Activated CD8-positive, alpha-beta memory T cell treated with anti-CD3 and anti-CD28 coated beads for 36 hours (primary cell): ENCODE measurements around the gene USP7. TPM values are rescaled to one million over a fixed set of nuclear protein-coding genes. Genes with fewer than 3 reads are reported as not detected.

Source experiments
- CTCF ChIA-PET: fragments of 350-600 bp; sonication (Branson Sonifier 250); formaldehyde crosslinking; loops from one replicate; lab custom pipeline; 2021; ENCODE audit warnings: antibody characterized with exemption; lab: Charles Lee
- POLR2A ChIA-PET: fragments of 350-600 bp; sonication (Branson Sonifier 250); formaldehyde crosslinking; loops from one replicate; lab custom pipeline; 2021; ENCODE audit warnings: antibody characterized with exemption; lab: Charles Lee
- total RNA-seq, 2 experiments: library from RNA; stranded (reverse); gene quantifications; one replicate each; pipeline ENCODE4 v1.2.3, GENCODE V29; 2021

The USP7 gene
- total RNA-seq, 2 experiments from 2014 or later: 192 to 209 TPM

GRCh38 chr16:8958344-8959167 is 5.2 kb downstream of the USP7 start:
- ChIA-PET CTCF (interaction anchor here (0.9 to 1.7 kb wide), 3 partner anchors 11 to 23 kb away, joined by 3 to 7 read pairs (median 3); no protein-coding TSS in a partner anchor), POLR2A (interaction anchor here (0.5 kb wide), 1 partner anchor 87 kb away, joined by 5 read pairs; no protein-coding TSS in a partner anchor)

GRCh38 chr16:8957509-8958157 is 6.1 kb downstream of the USP7 start:
- ChIA-PET POLR2A (interaction anchor here (0.7 kb wide), 1 partner anchor 160 kb away, joined by 5 read pairs; the partner anchor contains the start of gene PMM2), CTCF (interaction anchor here (1.7 kb wide), 1 partner anchor 51 kb away, joined by 7 read pairs; no protein-coding TSS in a partner anchor)

- POLR2A ChIA-PET: no interaction called here
- CTCF ChIA-PET: interaction anchor here (1.7 to 3.2 kb wide), 2 partner anchors 20 to 52 kb away, joined by 7 to 12 read pairs; no protein-coding TSS in a partner anchor
Measured at GRCh38 chr16:8957063-8957397, 6.7 kb downstream of the USP7 start.

GRCh38 chr16:8956265-8957062 is 7.2 kb downstream of the USP7 start:
- ChIA-PET CTCF (interaction anchor here (0.8 to 3.2 kb wide), 3 partner anchors 20 to 136 kb away, joined by 3 to 12 read pairs (median 7); no protein-coding TSS in a partner anchor), POLR2A (interaction anchor here (0.7 kb wide), 1 partner anchor 20 kb away, joined by 3 read pairs; no protein-coding TSS in a partner anchor)

GRCh38 chr16:8955828-8956227 is 7.9 kb downstream of the USP7 start:
- POLR2A ChIA-PET: interaction anchor here (0.7 kb wide), 1 partner anchor 20 kb away, joined by 3 read pairs; no protein-coding TSS in a partner anchor
- CTCF ChIA-PET: interaction anchor here (0.8 to 3.2 kb wide), 3 partner anchors 19 to 137 kb away, joined by 3 to 12 read pairs (median 7); no protein-coding TSS in a partner anchor

GRCh38 chr16:8953064-8953463 is 10.6 kb downstream of the USP7 start:
- ChIA-PET CTCF (interaction anchor here (1.8 kb wide), 1 partner anchor 17 kb away, joined by 5 read pairs; no protein-coding TSS in a partner anchor), POLR2A (no interaction called here)

GRCh38 chr16:8952281-8952751 is 11.4 kb downstream of the USP7 start:
- ChIA-PET POLR2A (no interaction called here), CTCF (interaction anchor here (1.8 kb wide), 1 partner anchor 16 kb away, joined by 5 read pairs; no protein-coding TSS in a partner anchor)

- ChIA-PET CTCF (interaction anchor here (0.9 to 1.8 kb wide), 2 partner anchors 15 to 60 kb away, joined by 4 to 5 read pairs; no protein-coding TSS in a partner anchor), POLR2A (interaction anchor here (0.6 kb wide), 1 partner anchor 16 kb away, joined by 3 read pairs; no protein-coding TSS in a partner anchor)
Measured at GRCh38 chr16:8951447-8952280, 12.0 kb downstream of the USP7 start.

GRCh38 chr16:8950580-8951077 is 13.1 kb downstream of the USP7 start:
- CTCF ChIA-PET: interaction anchor here (0.9 to 1.6 kb wide), 4 partner anchors 10 to 59 kb away, joined by 3 to 6 read pairs (median 4); no protein-coding TSS in a partner anchor
- POLR2A ChIA-PET: interaction anchor here (0.6 kb wide), 2 partner anchors 10 to 17 kb away, joined by 3 read pairs; no protein-coding TSS in a partner anchor

- ChIA-PET POLR2A (interaction anchor here (0.6 kb wide), 1 partner anchor 11 kb away, joined by 3 read pairs; no protein-coding TSS in a partner anchor), CTCF (interaction anchor here (0.9 to 2.6 kb wide), 4 partner anchors 11 to 18 kb away, joined by 3 to 19 read pairs (median 5); no protein-coding TSS in a partner anchor)
Measured at GRCh38 chr16:8949536-8950418, 13.9 kb downstream of the USP7 start.

GRCh38 chr16:8948831-8949230 is 14.9 kb downstream of the USP7 start:
- ChIA-PET CTCF (interaction anchor here (1.6 to 2.6 kb wide), 2 partner anchors 12 to 14 kb away, joined by 7 to 19 read pairs; no protein-coding TSS in a partner anchor), POLR2A (no interaction called here)

- POLR2A ChIA-PET: no interaction called here
- CTCF ChIA-PET: interaction anchor here (0.6 to 2.6 kb wide), 6 partner anchors 11 to 144 kb away, joined by 3 to 19 read pairs (median 4); no protein-coding TSS in a partner anchor
Measured at GRCh38 chr16:8948069-8948593, 15.6 kb downstream of the USP7 start.

- CTCF ChIA-PET: interaction anchor here (1.1 to 2.1 kb wide), 2 partner anchors 10 to 73 kb away, joined by 3 to 9 read pairs; no protein-coding TSS in a partner anchor
- POLR2A ChIA-PET: interaction anchor here (0.7 kb wide), 1 partner anchor 146 kb away, joined by 3 read pairs; no protein-coding TSS in a partner anchor
Measured at GRCh38 chr16:8946544-8946943, 17.2 kb downstream of the USP7 start.

GRCh38 chr16:8945626-8946296 is 17.9 kb downstream of the USP7 start:
- ChIA-PET POLR2A (no interaction called here), CTCF (interaction anchor here (1.1 to 2.1 kb wide), 2 partner anchors 9 to 72 kb away, joined by 3 to 9 read pairs; no protein-coding TSS in a partner anchor)
